Embryonic facial prominence (tissue), 1 donor: ENCODE measurements around the gene SEC22C.
"Not testable (repeated sequence)": the region's sequence is repeated elsewhere in the genome, so short reads cannot be mapped to it uniquely, and the experiment has no call there.

ENCODE experiments used
- DNase-seq: peaks from one replicate; pipeline ENCODE4 v3.0.0-alpha.2; 2016; ENCODE audit errors: extremely low spot score

Gene SEC22C

GRCh38 chr3:42581400-42581708 is 413 bp downstream of the SEC22C start:
- no peak for DNase-seq

GRCh38 chr3:42579346-42579745 is 2.4 kb downstream of the SEC22C start:
- not testable (repeated sequence) for DNase-seq

- DNase-seq: no peak
Observed at GRCh38 chr3:42578054-42578453, 3.7 kb downstream of the SEC22C start.

- DNase-seq: no peak
Observed at GRCh38 chr3:42575137-42575741, 6.5 kb downstream of the SEC22C start.

- DNase-seq: no peak
Observed at GRCh38 chr3:42572278-42572677, 9.5 kb downstream of the SEC22C start.

GRCh38 chr3:42569593-42570142 is 12.1 kb downstream of the SEC22C start:
- DNase-seq: no peak

GRCh38 chr3:42562047-42562907 is 19.5 kb downstream of the SEC22C start:
- DNase-seq: no peak

- DNase-seq: no peak
Observed at GRCh38 chr3:42557854-42558253, 23.9 kb downstream of the SEC22C start.

- not testable (repeated sequence) for DNase-seq
Observed at GRCh38 chr3:42556817-42557216, 24.9 kb downstream of the SEC22C start.

- no peak for DNase-seq
Observed at GRCh38 chr3:42556089-42556632, 25.6 kb downstream of the SEC22C start.

GRCh38 chr3:42552830-42553229 is 28.9 kb downstream of the SEC22C start:
- no peak for DNase-seq

- DNase-seq: no peak
Observed at GRCh38 chr3:42550250-42550649, 31.5 kb downstream of the SEC22C start.

GRCh38 chr3:42549131-42549530 is 32.6 kb downstream of the SEC22C start:
- no peak for DNase-seq

GRCh38 chr3:42547401-42547945 is 34.3 kb downstream of the SEC22C start:
- no peak for DNase-seq

GRCh38 chr3:42546691-42547213 is 35.0 kb downstream of the SEC22C start:
- no peak for DNase-seq

GRCh38 chr3:42545284-42545900 is 36.4 kb downstream of the SEC22C start:
- DNase-seq: no peak

- DNase-seq: no peak
Observed at GRCh38 chr3:42544492-42545283, 37.1 kb downstream of the SEC22C start.

- DNase-seq: no peak
Observed at GRCh38 chr3:42541079-42541478, 40.7 kb downstream of the SEC22C start.

- DNase-seq: no peak
Observed at GRCh38 chr3:42539871-42540714, 41.7 kb downstream of the SEC22C start.

- DNase-seq: no peak
Observed at GRCh38 chr3:42537350-42537749, 44.4 kb downstream of the SEC22C start.
